Activated CD4-positive, alpha-beta memory T cell treated with anti-CD3 and anti-CD28 coated beads, Interleukin-2, amount 10 ng/mL, durations not matched to agents 7 days and 5 days (primary cell): Measurements from ENCODE around the gene HEG1. TPM values are rescaled to one million over a fixed set of nuclear protein-coding genes. Genes with fewer than 3 reads are reported as not detected.
"Not testable (repeated sequence)": the region's sequence is repeated elsewhere in the genome, so short reads cannot be mapped to it uniquely, and the experiment has no call there.

ENCODE experiments used
- CTCF ChIA-PET: fragments of 350-600 bp; sonication (Branson Sonifier 250); formaldehyde crosslinking; loops from one replicate; lab custom pipeline; 2021; ENCODE audit warnings: antibody characterized with exemption, inconsistent platforms; lab: Charles Lee
- POLR2A ChIA-PET: fragments of 350-600 bp; sonication (Branson Sonifier 250); formaldehyde crosslinking; loops from one replicate; lab custom pipeline; 2021; ENCODE audit warnings: antibody characterized with exemption; lab: Charles Lee
- DNase-seq: peaks from one replicate; pipeline ENCODE4 v3.0.0-alpha.2; 2020
- H3K27ac Mint-ChIP-seq: one replicate; pipeline ENCODE4 v1.8.0; 2021; ENCODE audit warnings: mild to moderate bottlenecking, mixed read lengths
- H3K27me3 Mint-ChIP-seq: one replicate; pipeline ENCODE4 v1.8.0; 2021; ENCODE audit warnings: mixed read lengths
- H3K36me3 Mint-ChIP-seq: one replicate; pipeline ENCODE4 v1.8.0; 2021; ENCODE audit warnings: low read depth, mixed read lengths
- H3K4me1 Mint-ChIP-seq: one replicate; pipeline ENCODE4 v1.8.0; 2021; ENCODE audit warnings: mixed read lengths
- H3K4me3 Mint-ChIP-seq: one replicate; pipeline ENCODE4 v1.8.0; 2021; ENCODE audit warnings: mild to moderate bottlenecking, mixed read lengths
- H3K9me3 Mint-ChIP-seq: one replicate; pipeline ENCODE4 v1.8.0; 2021; ENCODE audit warnings: mixed read lengths
- total RNA-seq, 2 experiments: library from RNA; stranded (reverse); gene quantifications; one replicate each; pipeline ENCODE4 v1.2.3, GENCODE V29; 2021

Gene HEG1, protein sequence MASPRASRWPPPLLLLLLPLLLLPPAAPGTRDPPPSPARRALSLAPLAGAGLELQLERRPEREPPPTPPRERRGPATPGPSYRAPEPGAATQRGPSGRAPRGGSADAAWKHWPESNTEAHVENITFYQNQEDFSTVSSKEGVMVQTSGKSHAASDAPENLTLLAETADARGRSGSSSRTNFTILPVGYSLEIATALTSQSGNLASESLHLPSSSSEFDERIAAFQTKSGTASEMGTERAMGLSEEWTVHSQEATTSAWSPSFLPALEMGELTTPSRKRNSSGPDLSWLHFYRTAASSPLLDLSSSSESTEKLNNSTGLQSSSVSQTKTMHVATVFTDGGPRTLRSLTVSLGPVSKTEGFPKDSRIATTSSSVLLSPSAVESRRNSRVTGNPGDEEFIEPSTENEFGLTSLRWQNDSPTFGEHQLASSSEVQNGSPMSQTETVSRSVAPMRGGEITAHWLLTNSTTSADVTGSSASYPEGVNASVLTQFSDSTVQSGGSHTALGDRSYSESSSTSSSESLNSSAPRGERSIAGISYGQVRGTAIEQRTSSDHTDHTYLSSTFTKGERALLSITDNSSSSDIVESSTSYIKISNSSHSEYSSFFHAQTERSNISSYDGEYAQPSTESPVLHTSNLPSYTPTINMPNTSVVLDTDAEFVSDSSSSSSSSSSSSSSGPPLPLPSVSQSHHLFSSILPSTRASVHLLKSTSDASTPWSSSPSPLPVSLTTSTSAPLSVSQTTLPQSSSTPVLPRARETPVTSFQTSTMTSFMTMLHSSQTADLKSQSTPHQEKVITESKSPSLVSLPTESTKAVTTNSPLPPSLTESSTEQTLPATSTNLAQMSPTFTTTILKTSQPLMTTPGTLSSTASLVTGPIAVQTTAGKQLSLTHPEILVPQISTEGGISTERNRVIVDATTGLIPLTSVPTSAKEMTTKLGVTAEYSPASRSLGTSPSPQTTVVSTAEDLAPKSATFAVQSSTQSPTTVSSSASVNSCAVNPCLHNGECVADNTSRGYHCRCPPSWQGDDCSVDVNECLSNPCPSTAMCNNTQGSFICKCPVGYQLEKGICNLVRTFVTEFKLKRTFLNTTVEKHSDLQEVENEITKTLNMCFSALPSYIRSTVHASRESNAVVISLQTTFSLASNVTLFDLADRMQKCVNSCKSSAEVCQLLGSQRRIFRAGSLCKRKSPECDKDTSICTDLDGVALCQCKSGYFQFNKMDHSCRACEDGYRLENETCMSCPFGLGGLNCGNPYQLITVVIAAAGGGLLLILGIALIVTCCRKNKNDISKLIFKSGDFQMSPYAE (N-terminal part only)
- 10 to 100 TPM; 26.7 to 27.7 TPM for total RNA-seq

DNA sequence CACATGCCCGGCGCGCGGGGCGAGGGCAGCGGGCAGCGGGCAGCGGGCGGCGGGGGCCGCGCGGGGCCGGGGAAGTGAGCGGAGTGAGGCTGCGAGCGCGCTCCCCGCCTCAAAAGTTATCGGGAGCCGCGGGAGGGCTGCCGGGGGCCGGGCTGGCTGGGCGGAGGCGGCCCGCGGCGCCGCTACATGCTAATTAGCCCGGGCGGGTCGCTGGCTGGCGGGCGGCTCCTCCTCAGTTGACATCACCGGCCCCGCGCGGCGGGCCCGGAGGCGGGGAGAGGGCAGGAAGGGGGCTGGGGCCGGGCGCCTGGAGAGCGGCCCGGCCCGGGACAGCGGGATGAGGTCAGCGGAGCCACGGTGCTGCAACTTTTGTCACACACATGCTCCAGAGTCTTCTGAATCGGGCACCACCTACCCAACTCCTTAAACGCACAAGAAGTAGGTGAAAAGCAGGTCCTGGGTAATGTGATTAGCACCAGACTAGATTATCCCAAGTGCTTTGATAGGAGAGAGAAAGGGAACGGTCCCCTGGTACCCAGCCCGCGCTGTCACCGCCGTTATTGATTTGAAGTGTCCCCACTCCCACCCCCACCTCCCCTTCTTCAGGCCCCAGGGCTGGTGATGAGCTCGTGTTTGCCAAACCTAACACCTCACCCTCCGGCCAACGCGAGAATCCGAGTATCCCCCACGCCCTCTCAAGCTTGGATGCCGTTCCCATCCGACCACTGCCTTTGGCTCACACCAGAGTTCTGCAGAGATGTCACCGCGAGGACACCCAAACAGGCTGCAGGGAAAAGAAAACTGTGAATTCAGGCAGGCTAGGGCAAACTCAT lies at the start of gene HEG1:
TSS of gene HEG1 (minus strand) at position 85 of the 833 bp plus-strand sequence. CDS start 107 bp downstream, outside the sequence.
- Mint-ChIP-seq H3K4me3 (peak within 1 kb of the TSS; percentile 84), H3K27me3 (peaks cover 36% of the 10 kb centered on the region), H3K9me3 (no peaks in the 10 kb centered on the region), H3K4me1 (peaks cover 41% of the 10 kb centered on the region), H3K27ac (peak within 1 kb of the TSS; percentile 32), H3K36me3 (peaks cover 12% of the 10 kb centered on the region)
- CTCF ChIA-PET = no interaction called here
- DNase-seq = peak; percentile 82
- POLR2A ChIA-PET = interaction anchor here (1.1 to 1.4 kb wide), 2 partner anchors 34 to 73 kb away, joined by 3 to 4 read pairs; no protein-coding TSS in a partner anchor

DNA sequence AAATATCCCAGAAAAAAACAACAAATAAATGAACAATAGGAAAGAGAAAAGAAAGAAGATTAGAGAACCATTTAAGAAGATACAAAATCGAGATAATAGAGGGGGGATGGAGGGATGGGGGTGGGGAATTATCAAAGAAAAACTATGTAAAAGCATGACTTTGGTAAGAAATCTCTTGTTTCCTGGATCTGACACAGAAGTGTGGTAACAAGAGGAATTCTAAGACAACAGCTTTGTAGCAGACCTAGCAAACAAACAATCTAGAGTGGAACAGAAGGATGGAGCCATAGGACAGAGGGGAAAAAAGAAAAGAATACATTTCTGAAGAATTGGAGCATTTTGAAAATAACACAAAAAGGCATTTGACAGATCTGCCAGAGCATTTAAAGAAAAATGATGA lies 49.3 kb upstream of the HEG1 start:
- Mint-ChIP-seq H3K36me3 (peaks cover 3% of the 10 kb centered on the region), H3K27ac (no peak overlapping the region), H3K4me3 (no peak overlapping the region), H3K27me3 (peaks cover 38% of the 10 kb centered on the region), H3K9me3 (peaks cover 11% of the 10 kb centered on the region), H3K4me1 (peaks cover 13% of the 10 kb centered on the region)
- CTCF ChIA-PET = no interaction called here
- POLR2A ChIA-PET = no interaction called here
- no peak for DNase-seq

DNA sequence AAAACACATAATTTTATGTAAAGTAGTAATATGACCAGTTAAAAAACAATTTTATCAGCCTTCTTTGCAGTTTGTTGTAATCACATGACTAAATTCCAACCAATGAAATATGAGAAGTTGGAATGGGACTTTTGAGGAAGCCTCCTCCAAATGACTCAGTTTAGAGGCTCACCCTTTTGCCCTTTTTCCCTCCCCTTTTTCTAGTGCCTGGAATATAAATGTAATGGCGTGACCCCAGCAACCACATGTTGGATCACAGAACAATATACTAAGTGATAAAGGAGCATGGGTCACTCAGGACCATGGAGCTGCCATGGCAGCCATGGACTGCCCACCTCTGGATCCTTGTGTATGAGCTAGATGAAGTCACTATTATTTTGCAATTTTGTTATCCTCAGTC lies 48.8 kb upstream of the HEG1 start:
- Mint-ChIP-seq H3K27ac (no peak overlapping the region), H3K4me3 (no peak overlapping the region), H3K36me3 (peaks cover 3% of the 10 kb centered on the region), H3K27me3 (peaks cover 41% of the 10 kb centered on the region), H3K4me1 (peaks cover 8% of the 10 kb centered on the region), H3K9me3 (peaks cover 13% of the 10 kb centered on the region)
- ChIA-PET POLR2A (no interaction called here), CTCF (no interaction called here)
- no peak for DNase-seq

DNA sequence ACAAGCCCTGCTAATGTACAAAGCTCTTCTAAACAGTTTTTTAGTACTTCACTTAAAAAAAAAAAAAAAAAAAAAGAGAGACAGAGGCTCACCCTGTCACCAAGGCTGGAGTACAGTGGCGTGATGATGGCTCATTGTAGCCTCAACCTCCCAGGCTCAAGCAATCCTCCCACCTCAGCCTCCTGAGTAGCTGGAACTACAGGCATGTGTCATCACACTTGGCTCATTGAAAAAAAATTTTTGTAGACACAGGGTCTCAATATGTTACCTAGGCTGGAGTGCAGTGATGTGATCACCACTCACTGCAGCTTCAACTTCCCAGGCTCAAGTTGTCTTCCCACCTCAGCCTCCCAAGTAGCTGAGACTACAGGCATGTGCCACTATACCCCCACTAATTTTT lies 47.6 kb upstream of the HEG1 start:
- no peaks in the 10 kb centered on the region for H3K36me3 Mint-ChIP-seq
- ChIA-PET POLR2A (no interaction called here), CTCF (no interaction called here)
- H3K27ac Mint-ChIP-seq = no peak overlapping the region
- no peak for DNase-seq
- peaks cover 44% of the 10 kb centered on the region for H3K27me3 Mint-ChIP-seq
- no peak overlapping the region for H3K4me3 Mint-ChIP-seq
- peaks cover 1% of the 10 kb centered on the region for H3K4me1 Mint-ChIP-seq
- peaks cover 16% of the 10 kb centered on the region for H3K9me3 Mint-ChIP-seq

DNA sequence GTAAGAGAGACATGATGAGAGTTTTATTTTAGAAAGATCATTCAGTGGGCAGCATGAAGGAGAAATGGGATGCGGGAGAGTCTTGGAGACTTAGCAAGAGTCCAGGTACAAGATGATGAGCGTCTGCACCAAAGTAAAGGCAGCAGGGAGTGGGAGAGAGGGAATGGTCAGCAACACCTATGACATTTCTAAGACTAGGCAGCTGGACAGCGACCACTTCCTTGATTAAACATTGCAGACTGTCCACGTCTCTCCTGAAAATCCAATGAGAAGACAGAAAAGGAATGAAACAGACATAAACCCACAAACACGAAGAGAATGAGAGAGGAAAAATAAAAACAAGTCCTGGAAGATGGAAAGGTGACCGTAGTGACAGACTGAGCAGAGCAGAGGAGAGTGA lies 46.7 kb upstream of the HEG1 start:
- H3K4me3 Mint-ChIP-seq = no peak overlapping the region
- ChIA-PET POLR2A (no interaction called here), CTCF (no interaction called here)
- no peak overlapping the region for H3K27ac Mint-ChIP-seq
- DNase-seq = no peak
- H3K36me3 Mint-ChIP-seq = no peaks in the 10 kb centered on the region
- H3K4me1 Mint-ChIP-seq = peaks cover 1% of the 10 kb centered on the region
- H3K9me3 Mint-ChIP-seq = peaks cover 16% of the 10 kb centered on the region
- H3K27me3 Mint-ChIP-seq = peaks cover 46% of the 10 kb centered on the region

DNA sequence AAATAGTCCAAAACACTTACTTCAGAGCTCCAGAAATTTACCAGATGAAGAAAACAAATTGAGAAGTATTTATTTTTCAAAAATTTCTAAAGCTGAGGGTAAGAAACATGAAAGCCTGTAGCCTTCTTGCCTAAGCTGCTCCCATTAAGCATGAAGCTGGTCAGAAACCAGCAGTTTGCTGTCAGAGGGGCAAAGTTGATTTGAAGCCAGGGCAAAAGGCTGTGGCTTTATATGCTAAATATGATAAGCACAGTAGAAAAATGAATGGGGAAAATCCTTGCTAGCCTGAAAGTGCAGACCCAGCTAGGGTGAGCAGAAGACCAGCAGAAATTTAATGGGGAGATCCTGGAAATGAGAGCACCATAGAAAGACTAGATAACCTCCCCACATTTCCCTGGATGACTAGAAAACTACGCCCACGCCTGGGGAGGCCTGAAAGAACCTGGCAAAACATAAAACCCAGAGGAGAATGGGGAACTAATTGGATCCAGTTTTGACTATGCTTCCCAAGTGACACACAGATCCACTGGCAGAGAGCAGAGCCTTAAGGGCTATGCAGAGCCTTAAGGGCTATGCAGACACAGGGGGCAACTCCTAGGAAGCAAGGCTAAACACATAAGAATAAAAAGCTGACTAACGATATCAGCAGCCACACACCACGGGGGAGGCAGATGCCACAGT lies 43.0 kb upstream of the HEG1 start:
- H3K4me3 Mint-ChIP-seq = no peak overlapping the region
- CTCF ChIA-PET = interaction anchor here (0.6 kb wide), 2 partner anchors 90 to 208 kb away, joined by 3 read pairs; no protein-coding TSS in a partner anchor
- POLR2A ChIA-PET = no interaction called here
- H3K36me3 Mint-ChIP-seq = no peaks in the 10 kb centered on the region
- H3K27ac Mint-ChIP-seq = no peak overlapping the region
- H3K9me3 Mint-ChIP-seq = peaks cover 5% of the 10 kb centered on the region
- DNase-seq = no peak
- H3K27me3 Mint-ChIP-seq = peaks cover 24% of the 10 kb centered on the region
- H3K4me1 Mint-ChIP-seq = no peaks in the 10 kb centered on the region

DNA sequence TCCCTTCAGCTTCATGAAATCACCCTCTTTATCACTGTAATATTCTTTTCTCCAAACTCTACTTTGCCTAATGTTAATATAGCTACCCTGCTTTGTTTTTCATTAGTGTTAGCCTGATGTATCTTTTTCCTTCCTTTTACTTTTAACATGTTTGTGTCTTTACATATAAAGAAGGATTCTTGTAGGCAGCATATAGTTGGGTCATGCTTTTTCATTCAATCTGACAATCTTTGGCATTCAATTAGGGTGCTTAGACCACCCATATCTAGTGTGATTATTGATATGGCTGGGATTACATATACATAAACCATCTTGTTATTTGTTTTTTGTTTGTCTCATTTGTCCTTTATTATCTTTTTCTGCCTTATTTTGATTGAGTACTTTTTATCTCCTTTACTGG lies 34.9 kb upstream of the HEG1 start:
- ChIA-PET POLR2A (no interaction called here), CTCF (no interaction called here)
- Mint-ChIP-seq H3K4me1 (no peaks in the 10 kb centered on the region), H3K9me3 (no peaks in the 10 kb centered on the region), H3K36me3 (peaks cover 2% of the 10 kb centered on the region), H3K27ac (no peak overlapping the region), H3K27me3 (peaks cover 30% of the 10 kb centered on the region), H3K4me3 (no peak overlapping the region)
- no peak for DNase-seq

DNA sequence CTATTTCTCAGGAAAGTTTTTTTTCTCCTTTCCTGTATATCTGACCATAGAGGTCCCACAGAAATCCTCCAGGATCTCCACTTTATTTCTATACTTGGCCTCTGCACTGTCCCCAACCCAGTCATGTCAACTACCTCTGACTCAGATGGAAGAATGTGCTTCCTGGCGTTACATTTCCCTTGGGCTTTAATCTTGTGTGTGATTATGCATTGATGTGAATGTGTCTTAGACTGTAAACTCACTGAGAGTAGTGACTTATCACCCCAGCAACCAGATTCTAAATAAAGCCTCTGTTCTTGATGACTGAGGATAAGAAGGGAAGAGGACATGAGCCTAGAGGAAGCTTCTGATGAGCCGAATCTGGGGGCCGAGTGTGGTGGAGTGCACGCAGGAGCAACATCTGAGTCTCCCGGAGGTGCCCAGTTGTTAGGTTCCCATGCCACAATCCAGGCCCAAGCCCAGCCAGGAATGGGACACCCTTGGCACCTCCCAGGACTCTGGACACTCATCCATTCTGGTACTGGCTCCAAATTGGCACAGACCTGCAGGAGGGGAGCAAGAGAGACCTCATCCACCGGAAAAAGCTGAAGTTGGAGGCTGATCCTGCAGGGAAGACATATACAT lies 32.1 kb upstream of the HEG1 start:
- Mint-ChIP-seq H3K27me3 (peaks cover 35% of the 10 kb centered on the region), H3K27ac (no peak overlapping the region), H3K4me1 (no peaks in the 10 kb centered on the region), H3K9me3 (no peaks in the 10 kb centered on the region), H3K36me3 (peaks cover 2% of the 10 kb centered on the region), H3K4me3 (no peak overlapping the region)
- ChIA-PET POLR2A (no interaction called here), CTCF (no interaction called here)
- no peak for DNase-seq

DNA sequence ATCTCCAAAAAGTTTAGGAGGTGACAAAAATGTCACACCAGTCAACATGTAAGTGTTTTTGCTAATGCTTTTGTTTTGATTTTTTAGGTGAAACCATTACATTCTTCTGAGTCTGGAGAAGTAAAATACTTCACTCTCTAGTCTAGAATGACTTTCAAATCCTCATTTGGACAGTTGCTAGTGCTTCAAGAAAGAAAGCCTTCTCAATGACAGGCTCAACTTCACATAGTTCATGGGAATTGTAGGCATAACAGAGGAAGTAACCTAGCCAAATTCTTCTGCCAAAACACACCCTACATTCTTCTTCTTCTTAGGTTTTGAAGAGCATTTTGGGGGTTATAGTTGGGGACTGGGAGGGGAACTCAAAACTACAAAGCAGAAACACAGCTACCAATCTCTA lies 29.4 kb upstream of the HEG1 start:
- CTCF ChIA-PET = no interaction called here
- DNase-seq = no peak
- POLR2A ChIA-PET = no interaction called here

DNA sequence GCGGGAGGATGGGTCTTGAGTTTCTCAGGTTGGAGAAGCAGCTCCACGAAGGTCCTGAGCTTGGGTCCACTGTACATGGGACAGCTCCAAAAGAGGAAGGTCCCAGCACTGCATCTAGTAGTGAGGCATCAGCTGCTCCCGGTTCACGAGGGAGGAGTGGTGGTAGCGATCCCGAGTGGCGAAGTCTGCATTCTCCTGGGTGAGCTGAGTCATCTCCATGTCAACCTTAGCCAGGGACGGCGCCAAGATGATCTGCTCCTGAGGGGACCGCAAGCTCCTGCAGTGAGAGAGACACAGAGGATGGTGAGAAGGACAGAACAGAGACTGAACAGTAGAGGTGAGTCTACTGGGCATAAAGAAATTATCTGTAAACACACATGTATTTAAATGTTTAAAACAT lies 28.0 kb upstream of the HEG1 start:
- Mint-ChIP-seq H3K36me3 (no peaks in the 10 kb centered on the region), H3K9me3 (no peaks in the 10 kb centered on the region), H3K4me1 (peaks cover 4% of the 10 kb centered on the region), H3K4me3 (no peak overlapping the region), H3K27ac (no peak overlapping the region), H3K27me3 (peaks cover 26% of the 10 kb centered on the region)
- ChIA-PET CTCF (interaction anchor here (1.1 kb wide), 1 partner anchor 39 kb away, joined by 5 read pairs; no protein-coding TSS in a partner anchor), POLR2A (no interaction called here)
- no peak for DNase-seq

More for the DNA sequence above, 29.4 kb upstream of the HEG1 start:
- Mint-ChIP-seq H3K4me3 (no peak overlapping the region), H3K9me3 (no peaks in the 10 kb centered on the region), H3K4me1 (no peaks in the 10 kb centered on the region), H3K27me3 (peaks cover 28% of the 10 kb centered on the region), H3K27ac (no peak overlapping the region), H3K36me3 (no peaks in the 10 kb centered on the region)

DNA sequence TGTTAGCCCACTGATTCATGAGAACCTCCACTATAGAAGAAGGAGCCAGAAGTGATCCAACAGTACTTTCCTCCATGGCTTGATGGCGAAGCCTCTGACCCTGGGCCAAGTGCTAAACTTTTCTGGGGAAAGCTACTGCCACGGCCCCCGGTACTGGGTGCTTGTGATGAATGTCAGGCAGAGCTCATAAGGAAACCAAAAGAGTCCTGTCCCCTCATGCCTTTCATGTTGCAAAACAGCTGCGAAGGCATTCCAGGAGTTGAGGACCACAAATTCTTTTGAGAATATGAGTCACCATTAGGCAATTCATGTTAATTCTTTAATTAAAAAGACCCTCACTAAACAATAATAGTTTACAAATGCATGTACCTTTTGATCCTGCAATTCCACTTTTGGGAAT lies 26.5 kb upstream of the HEG1 start:
- peaks cover 24% of the 10 kb centered on the region for H3K27me3 Mint-ChIP-seq
- POLR2A ChIA-PET, H3K9me3 Mint-ChIP-seq, DNase-seq, H3K4me3 Mint-ChIP-seq, H3K27ac Mint-ChIP-seq, H3K36me3 Mint-ChIP-seq, CTCF ChIA-PET, H3K4me1 Mint-ChIP-seq: not testable (repeated sequence)
